Vagina (tissue), 2 donors: ENCODE data around the gene POPDC3.

Experiments used
- POLR2A ChIP-seq, 2 donors: fragments of 450-650 bp; IDR thresholded peaks; one replicate each; pipeline ENCODE4 v1.6.1; 2017; ENCODE audit warnings: antibody characterized with exemption in 2 of 2, mild to moderate bottlenecking in 2 of 2, moderate library complexity in 2 of 2
- TF ChIP-seq, protein P1 (sequence below), 3 experiments: fragments of 450-650 bp in 2 of 3; fragments of 200-600 bp in 1 of 3; sonication (generic) in 1 of 3; IDR thresholded peaks; one replicate each; pipeline ENCODE4 v1.5.1; 2017 to 2019; ENCODE audit warnings: antibody characterized with exemption in 3 of 3, mild to moderate bottlenecking in 2 of 3, moderate library complexity in 2 of 3

DNA sequence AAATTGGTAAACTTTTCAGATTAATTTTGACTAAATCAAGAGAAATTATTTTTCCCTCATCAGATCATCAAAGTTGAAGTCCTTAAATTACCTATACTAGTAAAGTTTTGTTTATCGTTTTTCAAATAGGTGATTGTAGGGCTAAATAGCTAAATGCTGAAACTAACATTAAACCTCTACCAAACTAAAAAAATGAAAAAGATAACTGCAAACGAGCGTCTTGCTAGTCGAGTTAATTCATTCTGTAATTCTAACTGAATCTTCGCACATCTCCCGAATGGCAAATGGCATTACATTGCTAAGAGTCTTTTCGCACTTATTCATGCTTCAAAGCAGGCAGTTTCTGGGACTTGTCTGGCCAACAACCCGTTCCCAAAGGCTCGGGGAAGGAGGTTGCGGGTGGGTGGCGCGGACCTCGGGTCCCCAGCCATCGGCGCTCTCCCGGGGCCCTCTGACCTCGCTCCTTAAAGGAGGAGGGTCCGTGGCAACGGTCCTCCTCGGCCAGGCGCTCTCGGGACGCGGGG, 43.8 kb downstream of the POPDC3 start:
- TF ChIP-seq, protein P1, sequence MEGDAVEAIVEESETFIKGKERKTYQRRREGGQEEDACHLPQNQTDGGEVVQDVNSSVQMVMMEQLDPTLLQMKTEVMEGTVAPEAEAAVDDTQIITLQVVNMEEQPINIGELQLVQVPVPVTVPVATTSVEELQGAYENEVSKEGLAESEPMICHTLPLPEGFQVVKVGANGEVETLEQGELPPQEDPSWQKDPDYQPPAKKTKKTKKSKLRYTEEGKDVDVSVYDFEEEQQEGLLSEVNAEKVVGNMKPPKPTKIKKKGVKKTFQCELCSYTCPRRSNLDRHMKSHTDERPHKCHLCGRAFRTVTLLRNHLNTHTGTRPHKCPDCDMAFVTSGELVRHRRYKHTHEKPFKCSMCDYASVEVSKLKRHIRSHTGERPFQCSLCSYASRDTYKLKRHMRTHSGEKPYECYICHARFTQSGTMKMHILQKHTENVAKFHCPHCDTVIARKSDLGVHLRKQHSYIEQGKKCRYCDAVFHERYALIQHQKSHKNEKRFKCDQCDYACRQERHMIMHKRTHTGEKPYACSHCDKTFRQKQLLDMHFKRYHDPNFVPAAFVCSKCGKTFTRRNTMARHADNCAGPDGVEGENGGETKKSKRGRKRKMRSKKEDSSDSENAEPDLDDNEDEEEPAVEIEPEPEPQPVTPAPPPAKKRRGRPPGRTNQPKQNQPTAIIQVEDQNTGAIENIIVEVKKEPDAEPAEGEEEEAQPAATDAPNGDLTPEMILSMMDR (IDR thresholded peaks at IDR 0.05) = no peak
- TF ChIP-seq POLR2A (IDR thresholded peaks at IDR 0.05) = no peak
